Kidney (tissue), 14 donors: ENCODE results near the gene RENBP. TPM values are rescaled to one million over a fixed set of nuclear protein-coding genes. Genes with fewer than 3 reads are reported as not detected.

ENCODE experiments used
- DNase-seq, 5 donors: peaks; one replicate each; pipeline ENCODE4 v3.0.0-alpha.2; 2013 to 2020
- FAIRE-seq: peaks from 2 replicates; lab custom pipeline; 2012; peaks lifted over from hg19 to GRCh38; lab: Jason Lieb, UNC
- H3K27ac ChIP-seq, 2 donors: one replicate each; pipeline ENCODE4 v1.7.0; 2013; ENCODE audit warnings: low read depth in 2 of 2, low read length in 2 of 2, inconsistent platforms in 1 of 2
- H3K27me3 ChIP-seq: one replicate; pipeline ENCODE4 v1.7.1; 2013; ENCODE audit warnings: low read length, inconsistent platforms; ENCODE audit not compliant: control insufficient read depth, insufficient read depth
- H3K36me3 ChIP-seq, 3 donors: one replicate each; pipeline versions ENCODE4 v1.7.0 to v1.7.1; 2013; ENCODE audit warnings: low read length in 3 of 3, control low read depth in 1 of 3, inconsistent platforms in 1 of 3; ENCODE audit not compliant: insufficient read depth in 3 of 3, control insufficient read depth in 2 of 3
- H3K4me1 ChIP-seq, 3 donors: one replicate each; pipeline versions ENCODE4 v1.7.0 to v1.7.1; 2013; ENCODE audit warnings: low read length in 3 of 3, inconsistent platforms in 1 of 3, low read depth in 1 of 3; ENCODE audit not compliant: control insufficient read depth in 2 of 3, insufficient read depth in 2 of 3
- H3K4me3 ChIP-seq, 3 donors: one replicate each; pipeline versions ENCODE4 v1.7.0 to v1.8.1; 2013; ENCODE audit warnings: low read length in 3 of 3, control low read depth in 1 of 3, inconsistent platforms in 1 of 3
- H3K9ac ChIP-seq, 3 donors: one replicate each; pipeline versions ENCODE4 v1.7.0 to v1.7.1; 2013; ENCODE audit warnings: low read length in 3 of 3, control low read depth in 1 of 3, inconsistent platforms in 1 of 3
- H3K9me3 ChIP-seq, 3 donors: one replicate each; pipeline versions ENCODE4 v1.7.0 to v1.7.1; 2013; ENCODE audit warnings: low read length in 3 of 3, control low read depth in 1 of 3, inconsistent platforms in 1 of 3; ENCODE audit not compliant: control insufficient read depth in 2 of 3, insufficient read depth in 1 of 3
- intact Hi-C: fragments of 100-400 bp; cut with DNase I; formaldehyde crosslinking; loops from one replicate; pipeline ENCODE4 v1.11.1; 2022
- polyA plus RNA-seq: library from polyadenylated mRNA; stranded (reverse); fragments of 350-450 nt; fragmentation: Illumina TruSeq; extraction: RNeasy Lipid Tissue Mini Kit (QIAGEN cat#74804); gene quantifications from one replicate; pipeline ENCODE4 v1.2.3, GENCODE V29; 2014; ENCODE audit warnings: low read depth, low replicate concordance; ENCODE audit not compliant: insufficient read depth
- total RNA-seq: library from RNA; stranded (reverse); fragmentation: NEBNext Ultra II Directional; extraction: Animal tissue kit (Norgen Biotek cat#: 25700); gene quantifications from one replicate; pipeline ENCODE4 v1.2.1, GENCODE V29; 2021
- TF ChIP-seq, protein P1 (sequence below): IDR thresholded peaks from 3 replicates; pipeline ENCODE4 v1.5.1; 2012; ENCODE audit warnings: mild to moderate bottlenecking, moderate library complexity, borderline replicate concordance; ENCODE audit not compliant: insufficient read depth; ENCODE audit errors: extremely low read depth
- donor health status: control.
- donor health status: control.
- donor health status: control.
- donor health status: control.
- donor health status: control.
- donor health status: DM: yes; HTN: yes; CAD: no.
- donor health status: Normal renal cell carcinoma (clear cell type).

Gene RENBP
- total and polyA plus RNA-seq, 2 donors from 2014 or later: 22.9 to 78.2 TPM

DNA sequence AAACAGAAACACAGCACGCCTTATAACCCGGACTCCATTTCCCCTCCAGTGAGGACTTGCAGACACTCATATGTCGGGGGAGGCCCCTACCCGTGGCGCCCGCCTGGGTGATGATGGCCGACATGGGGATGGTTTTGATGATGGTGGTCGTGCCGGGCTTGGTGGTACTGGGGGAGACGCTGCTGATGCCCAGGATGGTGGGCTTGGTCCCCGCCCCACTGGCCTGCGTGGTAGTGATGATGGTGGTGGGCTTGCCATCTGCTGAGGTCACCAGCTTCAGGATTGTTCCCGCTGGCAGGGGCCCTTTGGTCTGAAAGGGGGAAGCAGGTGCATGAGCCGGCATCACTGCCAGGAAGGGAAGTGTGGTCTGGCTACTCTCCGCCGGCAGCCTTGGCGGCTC lies 12.8 kb upstream of the RENBP start:
- no peak for FAIRE-seq
- H3K36me3 ChIP-seq: peaks cover 4 to 35% (median 22%) of the 10 kb centered on the region in 3 donors
- TF ChIP-seq, protein P1, sequence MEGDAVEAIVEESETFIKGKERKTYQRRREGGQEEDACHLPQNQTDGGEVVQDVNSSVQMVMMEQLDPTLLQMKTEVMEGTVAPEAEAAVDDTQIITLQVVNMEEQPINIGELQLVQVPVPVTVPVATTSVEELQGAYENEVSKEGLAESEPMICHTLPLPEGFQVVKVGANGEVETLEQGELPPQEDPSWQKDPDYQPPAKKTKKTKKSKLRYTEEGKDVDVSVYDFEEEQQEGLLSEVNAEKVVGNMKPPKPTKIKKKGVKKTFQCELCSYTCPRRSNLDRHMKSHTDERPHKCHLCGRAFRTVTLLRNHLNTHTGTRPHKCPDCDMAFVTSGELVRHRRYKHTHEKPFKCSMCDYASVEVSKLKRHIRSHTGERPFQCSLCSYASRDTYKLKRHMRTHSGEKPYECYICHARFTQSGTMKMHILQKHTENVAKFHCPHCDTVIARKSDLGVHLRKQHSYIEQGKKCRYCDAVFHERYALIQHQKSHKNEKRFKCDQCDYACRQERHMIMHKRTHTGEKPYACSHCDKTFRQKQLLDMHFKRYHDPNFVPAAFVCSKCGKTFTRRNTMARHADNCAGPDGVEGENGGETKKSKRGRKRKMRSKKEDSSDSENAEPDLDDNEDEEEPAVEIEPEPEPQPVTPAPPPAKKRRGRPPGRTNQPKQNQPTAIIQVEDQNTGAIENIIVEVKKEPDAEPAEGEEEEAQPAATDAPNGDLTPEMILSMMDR: no peak
- H3K27ac ChIP-seq: no peak overlapping the region
- H3K27me3 ChIP-seq: no peaks in the 10 kb centered on the region
- intact Hi-C loops: loop anchor here (10.0 kb wide), 1 partner anchor 192 kb away; the partner anchor contains the start of gene PLXNB3
- no peak overlapping the region for H3K4me3 ChIP-seq
- no peak overlapping the region for H3K9ac ChIP-seq
- no peaks in the 10 kb centered on the region for H3K4me1 ChIP-seq
- no peaks in the 10 kb centered on the region for H3K9me3 ChIP-seq
- DNase-seq: no peak

DNA sequence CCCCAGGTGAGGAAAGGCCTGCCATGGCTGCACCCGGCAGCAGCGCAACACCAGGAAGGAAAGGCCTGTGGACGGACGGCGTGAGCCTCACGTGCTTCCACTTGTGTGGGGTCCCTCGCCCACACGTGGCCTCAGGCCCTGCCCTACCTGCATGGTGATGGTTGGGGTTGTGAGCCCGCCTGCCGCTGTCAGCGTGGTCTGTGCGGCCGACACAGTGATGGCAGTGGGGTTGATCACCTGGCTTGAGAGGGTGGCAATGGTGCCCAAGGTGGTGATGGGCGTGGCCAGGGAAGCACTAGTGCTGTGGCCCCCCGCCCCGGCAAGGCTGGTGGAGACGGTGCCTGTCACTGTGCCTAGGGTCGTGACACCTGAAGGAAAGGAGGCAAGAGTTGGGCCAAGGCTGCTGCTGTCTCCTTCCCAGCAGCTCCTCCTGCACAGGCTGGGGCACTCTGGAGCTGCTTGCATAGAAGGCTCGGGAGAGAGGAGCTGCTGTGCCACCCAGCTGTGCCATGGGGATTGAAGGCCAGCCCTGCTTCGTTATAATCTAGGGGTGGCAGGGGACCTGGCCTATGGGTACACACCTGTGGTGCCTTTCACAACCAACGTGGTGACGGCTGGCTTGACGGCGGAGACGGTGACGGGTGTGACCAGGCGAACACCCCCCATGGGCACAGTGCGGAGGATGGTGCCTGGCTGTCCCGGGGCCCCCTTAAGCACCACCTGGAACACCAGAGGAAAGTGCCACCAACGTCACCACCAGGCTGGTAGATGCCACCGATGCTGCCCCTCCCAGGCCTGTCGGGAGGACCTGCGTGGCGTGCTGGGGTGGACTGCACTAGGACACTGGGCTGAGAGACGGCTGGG lies 11.8 kb upstream of the RENBP start:
- DNase-seq: peak in 1 of 5 donors; percentile 70
- TF ChIP-seq, protein P1: no peak
- H3K27me3 ChIP-seq: no peaks in the 10 kb centered on the region
- peaks cover 0 to 32% (median 19%) of the 10 kb centered on the region in 3 donors for H3K36me3 ChIP-seq
- no peaks in the 10 kb centered on the region for H3K9me3 ChIP-seq
- intact Hi-C loops: loop anchor here (10.0 kb wide), 1 partner anchor 191 kb away; the partner anchor contains the start of gene PLXNB3
- FAIRE-seq: no peak
- H3K9ac ChIP-seq: no peak overlapping the region
- no peak overlapping the region for H3K4me3 ChIP-seq
- H3K27ac ChIP-seq: no peak overlapping the region
- no peaks in the 10 kb centered on the region for H3K4me1 ChIP-seq

GRCh38 chrX:153955228-153955732 lies 10.8 kb upstream of the RENBP start:
- Histone ChIP-seq H3K4me1 (no peaks in the 10 kb centered on the region), H3K27me3 (no peaks in the 10 kb centered on the region), H3K9ac (no peak overlapping the region), H3K9me3 (no peaks in the 10 kb centered on the region), H3K4me3 (no peak overlapping the region), H3K36me3 (peaks cover 2 to 38% (median 13%) of the 10 kb centered on the region in 3 donors), H3K27ac (no peak overlapping the region)
- intact Hi-C loops: loop anchor here (10.0 kb wide), 1 partner anchor 190 kb away; the partner anchor contains the start of gene PLXNB3
- TF ChIP-seq, protein P1: no peak
- FAIRE-seq: no peak
- DNase-seq: no peak
